ENCODE measurements around the gene CACHD1.

The CACHD1 gene

DNA sequence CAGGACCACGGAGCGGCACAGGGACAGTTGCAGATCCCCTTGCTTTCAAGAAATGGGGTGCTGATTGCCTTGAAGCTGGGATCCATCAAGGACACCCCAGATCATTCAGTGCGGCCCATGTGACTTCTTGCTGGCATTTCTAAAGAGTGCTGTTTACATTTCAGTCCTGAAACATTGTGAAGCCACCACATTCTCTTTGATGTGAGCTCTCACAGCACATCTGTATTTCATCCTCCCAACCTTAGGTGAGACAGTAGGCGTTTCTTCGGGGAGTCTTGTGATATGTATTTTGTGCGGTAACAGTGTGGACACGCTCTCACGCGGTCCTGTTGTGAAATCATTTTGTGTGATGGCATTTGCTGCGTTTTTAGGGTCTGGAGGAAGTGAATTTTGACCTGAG lies 57.2 kb downstream of the CACHD1 start:
- Histone ChIP-seq H3K27me3 (ENCODE audit: control insufficient read depth, insufficient read depth, low read length) (no peaks in the 10 kb centered on the region), H3K36me3 (ENCODE audit: insufficient read depth, low read length) (no peaks in the 10 kb centered on the region), H3K9me3 (replicated peaks; ENCODE audit: low read length) (no peaks in the 10 kb centered on the region), H3K4me3 (ENCODE audit: low read length) (no peak overlapping the region), H3K4me2 (ENCODE audit: low read length) (no peak overlapping the region), H3K4me1 (ENCODE audit: control insufficient read depth, insufficient read depth, low read length) (peaks cover 28% of the 10 kb centered on the region), H3K9ac (ENCODE audit: low read depth, low read length) (no peak overlapping the region)

DNA sequence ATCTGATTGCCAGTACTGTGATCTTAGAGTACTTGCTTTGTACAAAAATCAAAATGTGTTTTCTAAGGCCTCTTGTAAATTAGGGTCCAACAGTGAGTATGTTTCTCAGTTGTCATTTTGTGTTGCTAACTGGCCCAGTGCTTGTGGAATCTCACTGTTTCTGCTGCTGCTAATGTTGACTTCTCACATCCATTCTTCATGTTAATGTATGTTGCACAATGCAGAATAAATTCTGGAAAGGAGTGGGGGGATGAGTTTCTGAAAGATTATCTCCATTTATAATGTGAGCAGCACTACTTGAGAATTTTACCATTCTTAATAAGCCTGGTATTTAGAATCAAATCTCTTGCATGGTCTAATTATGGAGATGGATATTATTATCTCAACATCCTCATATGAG lies 57.9 kb downstream of the CACHD1 start:
- H3K27me3 ChIP-seq (ENCODE audit: control insufficient read depth, insufficient read depth, low read length), result no peaks in the 10 kb centered on the region
- no peak overlapping the region for H3K4me2 ChIP-seq (ENCODE audit: low read length)
- no peak overlapping the region for H3K4me3 ChIP-seq (ENCODE audit: low read length)
- peaks cover 28% of the 10 kb centered on the region for H3K4me1 ChIP-seq (ENCODE audit: control insufficient read depth, insufficient read depth, low read length)
- H3K36me3 ChIP-seq (ENCODE audit: insufficient read depth, low read length), result no peaks in the 10 kb centered on the region
- H3K9ac ChIP-seq (ENCODE audit: low read depth, low read length), result no peak overlapping the region
- no peaks in the 10 kb centered on the region for H3K9me3 ChIP-seq (replicated peaks; ENCODE audit: low read length)

DNA sequence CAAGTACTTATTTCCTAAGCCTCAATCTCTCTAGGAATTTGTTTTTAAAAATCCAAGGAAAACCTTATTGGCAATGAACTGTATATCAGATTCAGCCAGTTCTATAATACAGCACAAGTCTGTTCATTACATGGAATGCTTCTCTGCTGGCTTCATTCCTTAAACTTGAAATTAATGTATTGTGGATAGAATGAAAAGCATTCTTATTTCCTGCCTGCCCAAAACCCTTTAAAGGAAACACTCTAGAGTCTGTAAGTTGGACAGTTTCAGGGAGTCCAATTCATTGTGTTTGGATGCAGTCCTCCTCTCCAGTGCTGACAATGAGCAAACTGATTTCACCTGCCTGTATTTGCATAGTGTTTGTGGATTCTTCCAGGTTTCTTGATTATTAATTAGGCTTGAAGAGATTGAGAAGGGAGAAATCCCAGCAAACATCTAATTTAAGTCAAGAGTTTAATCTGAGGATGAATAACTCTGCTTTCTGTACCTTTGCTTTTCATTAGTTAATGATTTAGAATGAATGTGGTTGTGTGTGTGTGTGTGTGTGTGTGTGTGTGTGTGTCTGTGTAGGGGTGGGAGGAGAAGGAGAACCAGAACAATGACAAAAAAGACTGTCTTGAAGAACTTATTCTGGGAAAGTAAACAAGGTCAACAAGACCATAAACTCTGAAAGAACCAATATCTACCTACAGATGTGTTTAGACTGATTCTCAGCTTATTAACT lies 61.2 kb downstream of the CACHD1 start:
- H3K4me3 ChIP-seq (ENCODE audit: low read length), result no peak overlapping the region
- H3K4me2 ChIP-seq (ENCODE audit: low read length), result no peak overlapping the region
- peaks cover 14% of the 10 kb centered on the region for H3K4me1 ChIP-seq (ENCODE audit: control insufficient read depth, insufficient read depth, low read length)
- no peak overlapping the region for H3K9ac ChIP-seq (ENCODE audit: low read depth, low read length)
- no peaks in the 10 kb centered on the region for H3K27me3 ChIP-seq (ENCODE audit: control insufficient read depth, insufficient read depth, low read length)
- H3K36me3 ChIP-seq (ENCODE audit: insufficient read depth, low read length), result no peaks in the 10 kb centered on the region
- no peaks in the 10 kb centered on the region for H3K9me3 ChIP-seq (replicated peaks; ENCODE audit: low read length)

DNA sequence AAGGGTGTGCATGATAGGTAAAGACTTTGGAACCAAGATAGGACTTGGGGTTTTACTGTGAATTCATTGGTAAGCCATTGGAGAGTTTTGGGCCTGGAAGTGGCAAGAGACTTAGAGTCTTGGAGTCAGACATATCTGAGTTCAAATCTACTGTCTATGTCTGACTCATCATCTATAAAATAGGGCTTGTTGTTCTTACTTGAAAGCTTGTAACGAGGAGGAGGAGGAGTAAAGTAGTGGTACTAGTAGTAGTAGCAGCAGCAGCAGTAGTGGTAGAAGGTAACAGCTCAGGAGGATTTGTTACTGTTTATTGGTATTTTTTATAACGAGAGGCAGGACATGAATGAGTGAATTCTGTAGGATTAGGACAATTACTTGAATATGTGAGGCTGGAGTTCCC lies 62.7 kb downstream of the CACHD1 start:
- no peaks in the 10 kb centered on the region for H3K27me3 ChIP-seq (ENCODE audit: control insufficient read depth, insufficient read depth, low read length)
- no peak overlapping the region for H3K4me3 ChIP-seq (ENCODE audit: low read length)
- no peak overlapping the region for H3K4me2 ChIP-seq (ENCODE audit: low read length)
- H3K36me3 ChIP-seq (ENCODE audit: insufficient read depth, low read length), result no peaks in the 10 kb centered on the region
- no peaks in the 10 kb centered on the region for H3K9me3 ChIP-seq (replicated peaks; ENCODE audit: low read length)
- H3K9ac ChIP-seq (ENCODE audit: low read depth, low read length), result no peak overlapping the region
- peaks cover 9% of the 10 kb centered on the region for H3K4me1 ChIP-seq (ENCODE audit: control insufficient read depth, insufficient read depth, low read length)

DNA sequence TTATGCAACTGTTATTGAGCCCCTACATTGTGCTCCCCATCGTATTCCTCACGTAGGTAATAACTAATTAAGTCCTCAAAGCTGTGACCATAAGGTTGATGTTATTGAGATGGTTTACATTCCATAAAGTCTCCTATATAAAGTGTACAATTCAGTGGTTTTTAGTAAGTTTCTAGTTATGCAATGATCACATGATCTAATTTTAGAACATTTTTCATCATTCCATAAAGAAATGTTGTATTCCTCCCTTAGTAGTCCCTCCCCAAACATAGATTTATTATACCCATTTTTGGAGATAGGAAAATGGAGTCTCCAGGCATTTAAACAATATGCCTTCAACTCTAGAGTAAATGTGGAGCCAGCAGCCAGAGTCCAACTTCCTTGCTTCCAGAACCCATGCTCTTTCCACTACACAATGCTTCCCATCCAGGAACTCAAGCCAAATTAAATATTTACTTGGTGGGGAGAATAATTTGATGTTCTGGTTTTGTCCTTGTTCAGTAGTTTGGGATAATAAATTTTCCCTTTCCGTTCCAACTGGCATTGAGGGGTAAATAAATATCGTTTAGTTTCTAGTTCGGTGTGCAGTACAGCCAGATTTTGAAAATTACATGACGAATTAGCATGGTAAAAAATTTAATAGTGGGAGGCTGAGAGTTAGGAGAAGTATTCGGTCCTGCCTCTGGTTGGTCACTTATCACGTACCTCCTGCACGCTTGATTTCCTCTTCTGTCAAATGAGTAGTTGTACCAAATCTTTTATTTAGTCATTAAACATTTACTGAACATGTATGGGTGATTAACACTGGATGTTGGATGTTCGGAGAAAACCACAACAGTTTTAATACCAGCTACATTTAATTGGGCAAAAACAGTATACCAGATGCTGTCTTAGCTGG lies 66.3 kb downstream of the CACHD1 start:
- no peaks in the 10 kb centered on the region for H3K27me3 ChIP-seq (ENCODE audit: control insufficient read depth, insufficient read depth, low read length)
- no peak overlapping the region for H3K4me3 ChIP-seq (ENCODE audit: low read length)
- H3K36me3 ChIP-seq (ENCODE audit: insufficient read depth, low read length), result no peaks in the 10 kb centered on the region
- H3K4me2 ChIP-seq (ENCODE audit: low read length), result peak overlapping the region; percentile 48
- no peak overlapping the region for H3K9ac ChIP-seq (ENCODE audit: low read depth, low read length)
- no peaks in the 10 kb centered on the region for H3K9me3 ChIP-seq (replicated peaks; ENCODE audit: low read length)
- H3K4me1 ChIP-seq (ENCODE audit: control insufficient read depth, insufficient read depth, low read length), result peaks cover 27% of the 10 kb centered on the region

DNA sequence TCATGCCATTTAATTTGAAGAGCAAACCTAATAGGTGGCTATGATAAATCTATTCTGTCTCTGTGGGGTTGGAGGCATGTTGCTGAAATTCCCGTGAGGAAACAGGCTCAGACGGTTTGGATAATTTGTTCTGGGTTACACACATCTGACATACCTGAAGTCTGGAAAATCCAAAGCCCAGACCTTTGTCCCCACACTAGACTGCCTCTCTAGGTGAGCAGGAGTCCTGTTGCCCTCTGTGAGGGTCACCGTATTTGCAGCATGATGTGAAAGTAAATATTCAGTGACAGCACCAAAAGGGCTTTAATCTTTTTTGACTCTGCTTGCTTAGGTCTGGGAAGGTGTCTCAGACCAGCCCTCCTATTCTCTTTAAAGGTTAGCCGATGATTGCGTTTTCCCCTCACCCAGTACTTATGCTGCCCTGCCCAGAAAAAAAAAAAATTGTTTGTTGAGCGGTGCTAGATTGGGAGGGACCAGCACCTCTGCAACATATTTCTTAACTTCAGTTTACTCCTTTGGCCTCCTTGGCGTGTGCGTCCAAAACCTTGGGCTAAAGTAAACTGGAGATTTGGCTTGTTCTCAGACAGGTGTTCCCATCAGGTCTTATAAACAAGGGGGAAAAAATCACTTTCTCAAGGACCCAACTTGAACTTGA lies 67.0 kb downstream of the CACHD1 start:
- no peak overlapping the region for H3K4me2 ChIP-seq (ENCODE audit: low read length)
- H3K27me3 ChIP-seq (ENCODE audit: control insufficient read depth, insufficient read depth, low read length), result no peaks in the 10 kb centered on the region
- peaks cover 27% of the 10 kb centered on the region for H3K4me1 ChIP-seq (ENCODE audit: control insufficient read depth, insufficient read depth, low read length)
- H3K9ac ChIP-seq (ENCODE audit: low read depth, low read length), result no peak overlapping the region
- H3K9me3 ChIP-seq (replicated peaks; ENCODE audit: low read length), result no peaks in the 10 kb centered on the region
- H3K36me3 ChIP-seq (ENCODE audit: insufficient read depth, low read length), result no peaks in the 10 kb centered on the region
- H3K4me3 ChIP-seq (ENCODE audit: low read length), result no peak overlapping the region

DNA sequence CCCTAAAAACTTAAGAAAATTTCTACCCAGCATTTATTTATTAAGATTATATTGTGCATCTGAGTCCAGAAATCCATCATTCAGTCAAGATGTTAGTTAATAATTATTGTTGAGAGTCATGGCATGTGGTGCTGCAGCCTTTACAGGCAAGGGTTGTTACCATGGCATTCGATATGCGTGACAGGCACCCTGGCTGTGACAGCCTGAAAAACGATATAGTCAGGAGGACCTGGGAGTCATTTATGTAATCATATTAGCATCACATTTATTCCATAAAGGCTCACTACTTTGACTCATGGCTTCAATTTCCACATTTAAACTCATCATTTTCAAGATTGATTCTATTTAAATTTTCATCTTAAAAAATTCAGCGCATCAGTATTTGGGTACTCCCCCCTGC lies 68.0 kb downstream of the CACHD1 start:
- Histone ChIP-seq H3K4me1 (ENCODE audit: control insufficient read depth, insufficient read depth, low read length) (peaks cover 27% of the 10 kb centered on the region), H3K36me3 (ENCODE audit: insufficient read depth, low read length) (no peaks in the 10 kb centered on the region), H3K9me3 (replicated peaks; ENCODE audit: low read length) (no peaks in the 10 kb centered on the region), H3K4me3 (ENCODE audit: low read length) (no peak overlapping the region), H3K9ac (ENCODE audit: low read depth, low read length) (no peak overlapping the region), H3K4me2 (ENCODE audit: low read length) (no peak overlapping the region), H3K27me3 (ENCODE audit: control insufficient read depth, insufficient read depth, low read length) (no peaks in the 10 kb centered on the region)

DNA sequence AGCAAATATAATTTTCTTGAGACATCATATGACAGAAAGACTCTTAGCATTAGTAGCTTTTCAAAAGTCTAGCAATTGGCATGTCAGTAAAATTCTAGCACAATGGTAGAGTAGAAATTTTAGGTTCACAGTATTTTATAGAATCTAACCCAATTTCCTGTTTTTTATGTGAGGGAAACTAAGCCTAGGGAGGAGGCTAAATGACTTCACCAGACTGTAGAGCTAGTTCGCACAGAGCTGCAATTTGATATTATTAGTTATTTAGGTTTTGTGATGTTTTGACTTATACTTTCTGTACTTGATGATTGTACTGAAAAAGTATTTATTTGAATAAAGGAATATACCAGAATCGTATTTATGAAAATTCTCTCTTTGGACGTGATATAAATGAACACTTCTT lies 68.5 kb downstream of the CACHD1 start:
- no peak overlapping the region for H3K4me2 ChIP-seq (ENCODE audit: low read length)
- peaks cover 27% of the 10 kb centered on the region for H3K4me1 ChIP-seq (ENCODE audit: control insufficient read depth, insufficient read depth, low read length)
- H3K9me3 ChIP-seq (replicated peaks; ENCODE audit: low read length), result no peaks in the 10 kb centered on the region
- H3K27me3 ChIP-seq (ENCODE audit: control insufficient read depth, insufficient read depth, low read length), result no peaks in the 10 kb centered on the region
- no peak overlapping the region for H3K4me3 ChIP-seq (ENCODE audit: low read length)
- H3K9ac ChIP-seq (ENCODE audit: low read depth, low read length), result no peak overlapping the region
- no peaks in the 10 kb centered on the region for H3K36me3 ChIP-seq (ENCODE audit: insufficient read depth, low read length)

DNA sequence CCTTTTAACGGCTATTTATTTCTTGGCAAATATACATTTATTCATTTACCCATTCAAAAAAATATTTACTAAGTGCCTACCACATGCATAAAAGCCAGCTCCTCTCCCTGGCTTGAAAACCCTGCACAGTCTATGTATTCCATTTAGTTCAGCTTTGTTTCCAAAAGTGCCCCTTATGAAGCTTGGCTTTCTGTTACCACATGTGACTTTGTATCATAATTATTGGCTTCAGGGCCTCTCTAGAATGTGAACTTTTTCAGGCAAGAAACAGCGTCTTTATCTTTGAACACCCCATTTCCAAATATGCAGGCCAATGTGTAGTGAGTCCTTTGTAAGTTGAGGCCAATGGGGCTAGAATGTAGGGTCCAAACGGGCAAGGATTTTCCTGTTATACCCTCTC lies 69.4 kb downstream of the CACHD1 start:
- no peak overlapping the region for H3K4me3 ChIP-seq (ENCODE audit: low read length)
- no peaks in the 10 kb centered on the region for H3K36me3 ChIP-seq (ENCODE audit: insufficient read depth, low read length)
- no peaks in the 10 kb centered on the region for H3K27me3 ChIP-seq (ENCODE audit: control insufficient read depth, insufficient read depth, low read length)
- H3K9ac ChIP-seq (ENCODE audit: low read depth, low read length), result no peak overlapping the region
- H3K9me3 ChIP-seq (replicated peaks; ENCODE audit: low read length), result no peaks in the 10 kb centered on the region
- peaks cover 27% of the 10 kb centered on the region for H3K4me1 ChIP-seq (ENCODE audit: control insufficient read depth, insufficient read depth, low read length)
- H3K4me2 ChIP-seq (ENCODE audit: low read length), result no peak overlapping the region

DNA sequence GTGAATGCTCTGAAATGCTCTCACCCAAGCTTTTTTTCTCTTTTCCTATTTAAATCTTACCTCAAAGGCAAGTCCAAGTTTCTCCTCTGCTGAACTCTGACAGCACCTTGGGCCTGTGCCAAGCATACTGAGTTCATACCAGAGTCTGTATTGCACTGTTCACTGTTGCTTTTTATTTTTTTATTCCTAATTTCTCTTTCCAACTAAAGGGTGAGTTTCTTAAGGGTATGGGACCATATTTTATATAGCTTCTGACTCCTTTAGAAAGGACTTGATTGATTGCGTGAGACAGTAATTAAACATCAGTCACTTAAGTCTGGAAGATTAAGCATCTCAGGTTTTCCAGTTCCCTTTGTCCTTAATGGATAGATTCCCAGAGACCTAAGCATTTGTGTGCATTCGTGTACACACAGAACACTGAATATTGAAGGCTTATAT lies 69.9 kb downstream of the CACHD1 start:
- Histone ChIP-seq H3K9ac (ENCODE audit: low read depth, low read length) (no peak overlapping the region), H3K4me2 (ENCODE audit: low read length) (peak overlapping the region; percentile 62), H3K4me3 (ENCODE audit: low read length) (peak overlapping the region; percentile 3), H3K4me1 (ENCODE audit: control insufficient read depth, insufficient read depth, low read length) (peaks cover 27% of the 10 kb centered on the region), H3K27me3 (ENCODE audit: control insufficient read depth, insufficient read depth, low read length) (no peaks in the 10 kb centered on the region), H3K9me3 (replicated peaks; ENCODE audit: low read length) (no peaks in the 10 kb centered on the region), H3K36me3 (ENCODE audit: insufficient read depth, low read length) (no peaks in the 10 kb centered on the region)

DNA sequence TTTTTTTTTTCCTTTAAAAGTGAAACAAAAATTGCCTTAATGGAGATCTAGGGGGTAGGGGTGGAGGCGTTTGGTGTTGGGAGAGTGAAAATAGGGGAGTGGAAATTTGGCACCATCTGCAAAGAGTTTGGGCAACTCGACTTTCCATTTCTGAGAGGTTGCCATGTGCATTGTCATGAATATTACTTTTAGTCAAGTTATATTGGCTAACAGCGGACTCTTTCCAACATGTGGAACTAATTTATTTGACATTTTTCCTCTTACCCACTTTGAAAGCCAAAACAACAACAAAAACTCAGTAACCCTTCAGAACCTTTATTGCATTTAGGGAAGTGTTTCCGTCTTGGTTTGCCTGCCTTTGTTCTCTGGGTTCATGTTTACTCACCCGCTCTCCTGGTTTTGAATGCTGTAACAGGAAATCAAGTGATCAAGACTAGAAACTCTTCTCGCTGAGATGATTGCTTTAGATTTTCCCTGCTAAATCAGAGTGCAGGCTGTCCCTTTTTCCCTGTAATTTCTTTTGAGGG lies 70.4 kb downstream of the CACHD1 start:
- Histone ChIP-seq H3K4me3 (ENCODE audit: low read length) (peak overlapping the region; percentile 3), H3K9me3 (replicated peaks; ENCODE audit: low read length) (no peaks in the 10 kb centered on the region), H3K9ac (ENCODE audit: low read depth, low read length) (no peak overlapping the region), H3K4me1 (ENCODE audit: control insufficient read depth, insufficient read depth, low read length) (peaks cover 27% of the 10 kb centered on the region), H3K27me3 (ENCODE audit: control insufficient read depth, insufficient read depth, low read length) (no peaks in the 10 kb centered on the region), H3K36me3 (ENCODE audit: insufficient read depth, low read length) (no peaks in the 10 kb centered on the region), H3K4me2 (ENCODE audit: low read length) (peak overlapping the region; percentile 62)

Data from skeletal muscle satellite cell (primary cell).